ENCODE data around the gene CEACAM1.

- TF ChIP-seq CTCF (conservative IDR thresholded peaks at IDR 0.05; ENCODE audit: low read depth in 2 of 2) (no peak), EZH2 (IDR thresholded peaks at IDR 0.05; ENCODE audit: low read depth, unreplicated experiment) (no peak)
Observed at GRCh38 chr19:42475366-42475765, 52.9 kb downstream of the CEACAM1 start.

Measured in GM23338 (cell line).